H1 (cell line): ENCODE measurements around the gene CD180. TPM values are rescaled to one million over a fixed set of nuclear protein-coding genes. Genes with fewer than 3 reads are reported as not detected.

Experiments
- CTCF ChIA-PET: fragments of 300-600 bp; sonication (Branson Sonifier 250); formaldehyde crosslinking; loops from one replicate; lab custom pipeline; 2021; ENCODE audit not compliant: partially characterized antibody; lab: Charles Lee
- POLR2A ChIA-PET: fragments of 300-600 bp; sonication (Branson Sonifier 250); formaldehyde crosslinking; loops from one replicate; lab custom pipeline; 2021; ENCODE audit warnings: inconsistent platforms; ENCODE audit not compliant: partially characterized antibody; lab: Charles Lee
- DNase-seq, 2 experiments: peaks; one replicate each; pipeline versions ENCODE4 v3.0.0 to v3.0.0-alpha.2; 2010 to 2022; ENCODE audit warnings: low spot score in 2 of 2, low read depth in 1 of 2, mixed read lengths in 1 of 2
- FAIRE-seq: peaks from 2 replicates; lab custom pipeline; 2011; peaks lifted over from hg19 to GRCh38; lab: Jason Lieb, UNC
- H2AFZ ChIP-seq: 2 replicates; pipeline ENCODE4 v1.8.1; 2012; ENCODE audit warnings: low read length, inconsistent platforms
- H2AK5ac ChIP-seq: 2 replicates; pipeline ENCODE4 v1.6.1; 2013; ENCODE audit warnings: low read depth, low read length
- H2BK120ac ChIP-seq: replicated peaks from 2 replicates; pipeline ENCODE3; 2013; ENCODE audit warnings: low read depth, low read length, inconsistent platforms
- H2BK12ac ChIP-seq: 2 replicates; pipeline ENCODE4 v1.6.1; 2013; ENCODE audit warnings: low read depth, low read length
- H2BK15ac ChIP-seq: 2 replicates; pipeline ENCODE4 v1.6.1; 2013; ENCODE audit warnings: low read length
- H2BK20ac ChIP-seq: 2 replicates; pipeline ENCODE4 v1.6.1; 2013; ENCODE audit warnings: low read length
- H2BK5ac ChIP-seq: 2 replicates; pipeline ENCODE4 v1.6.1; 2013; ENCODE audit warnings: low read depth, low read length
- H3K14ac ChIP-seq: 2 replicates; pipeline ENCODE4 v1.6.1; 2013; ENCODE audit warnings: inconsistent platforms; ENCODE audit not compliant: insufficient read length
- H3K18ac ChIP-seq: 2 replicates; pipeline ENCODE4 v1.6.1; 2013; ENCODE audit warnings: low read length; ENCODE audit errors: extremely low read depth
- H3K23ac ChIP-seq: 2 replicates; pipeline ENCODE4 v1.6.1; 2013; ENCODE audit warnings: inconsistent platforms; ENCODE audit not compliant: insufficient read length
- H3K23me2 ChIP-seq: 2 replicates; pipeline ENCODE4 v1.6.1; 2013; ENCODE audit warnings: low read depth, low read length
- H3K27ac ChIP-seq: 2 replicates; pipeline ENCODE4 v1.6.1; 2011; ENCODE audit warnings: low read depth, low read length, inconsistent platforms
- H3K27me3 ChIP-seq, 4 experiments: replicated peaks in 1 of 4; 1 replicate in 1 of 4; 2 replicates in 3 of 4; pipeline versions ENCODE4 v1.6.1 to v1.8.1; 2011 to 2013; ENCODE audit warnings: low read length in 3 of 4, mild to moderate bottlenecking in 3 of 4, inconsistent platforms in 2 of 4, mixed read lengths in 2 of 4, moderate library complexity in 1 of 4; ENCODE audit not compliant: control insufficient read depth in 3 of 4, insufficient read depth in 3 of 4; ENCODE audit errors: extremely low read depth in 1 of 4
- H3K36me3 ChIP-seq, 4 experiments: 2 replicates each; pipeline versions ENCODE4 v1.6.1 to v1.8.1; 2011 to 2013; ENCODE audit warnings: mild to moderate bottlenecking in 4 of 4, low read length in 3 of 4, moderate library complexity in 2 of 4, control low read depth in 1 of 4, inconsistent platforms in 1 of 4; ENCODE audit not compliant: insufficient read depth in 4 of 4, control insufficient read depth in 2 of 4
- H3K4ac ChIP-seq: replicated peaks from 2 replicates; pipeline ENCODE3; 2013; ENCODE audit warnings: low read length, low read depth, mixed read lengths, inconsistent platforms; ENCODE audit not compliant: insufficient read length
- H3K4me1 ChIP-seq, 4 experiments: replicated peaks in 1 of 4; 1 replicate in 1 of 4; 2 replicates in 3 of 4; pipeline versions ENCODE4 v1.6.1 to v1.8.1; 2011 to 2013; ENCODE audit warnings: low read length in 3 of 4, inconsistent platforms in 2 of 4, mixed read lengths in 1 of 4; ENCODE audit not compliant: insufficient read depth in 4 of 4, control insufficient read depth in 3 of 4
- H3K4me2 ChIP-seq, 2 experiments: 2 replicates each; pipeline versions ENCODE4 v1.6.1 to v1.8.1; 2011 to 2013; ENCODE audit warnings: low read depth in 2 of 2, low read length in 2 of 2, control low read depth in 1 of 2, inconsistent platforms in 1 of 2, mild to moderate bottlenecking in 1 of 2; ENCODE audit not compliant: insufficient read depth in 1 of 2
- H3K4me3 ChIP-seq, 4 experiments: fragments of 200-600, 300-600 bp in 1 of 4; sonication (generic), shearing (Covaris generic), sonication (Bioruptor Twin) in 1 of 4; 2 replicates each; pipeline versions ENCODE4 v1.5.1 to v1.8.1; 2011 to 2016; ENCODE audit warnings: low read length in 4 of 4, low read depth in 3 of 4, control low read depth in 2 of 4, inconsistent platforms in 2 of 4, mild to moderate bottlenecking in 2 of 4, mixed read lengths in 1 of 4, moderate library complexity in 1 of 4; ENCODE audit not compliant: insufficient read depth in 2 of 4; ENCODE audit errors: extremely low read depth in 1 of 4
- H3K56ac ChIP-seq: replicated peaks from 2 replicates; pipeline ENCODE3; 2013; ENCODE audit warnings: low read depth, mild to moderate bottlenecking, mixed read lengths, low read length, inconsistent platforms; ENCODE audit not compliant: insufficient read length
- H3K79me1 ChIP-seq: 2 replicates; pipeline ENCODE4 v1.6.1; 2013; ENCODE audit warnings: low read depth, low read length, control low read depth
- H3K79me2 ChIP-seq, 2 experiments: 2 replicates each; pipeline versions ENCODE4 v1.6.1 to v1.8.1; 2012 to 2013; ENCODE audit warnings: low read length in 2 of 2, mild to moderate bottlenecking in 2 of 2, inconsistent platforms in 1 of 2; ENCODE audit not compliant: insufficient read depth in 2 of 2, control insufficient read depth in 1 of 2
- H3K9ac ChIP-seq, 4 experiments: replicated peaks in 1 of 4; 1 replicate in 1 of 4; 2 replicates in 3 of 4; pipeline versions ENCODE4 v1.6.1 to v1.8.1; 2011 to 2013; ENCODE audit warnings: low read depth in 3 of 4, low read length in 3 of 4, control low read depth in 2 of 4, mild to moderate bottlenecking in 2 of 4, moderate library complexity in 2 of 4, inconsistent platforms in 1 of 4; ENCODE audit errors: extremely low read depth in 1 of 4
- H3K9me3 ChIP-seq, 2 experiments: 2 replicates each; pipeline versions ENCODE4 v1.6.1 to v1.8.1; 2012 to 2013; ENCODE audit warnings: mild to moderate bottlenecking in 2 of 2, moderate library complexity in 2 of 2, control low read depth in 1 of 2, inconsistent platforms in 1 of 2, low read depth in 1 of 2, low read length in 1 of 2, mixed read lengths in 1 of 2; ENCODE audit not compliant: insufficient read depth in 2 of 2
- H4K20me1 ChIP-seq, 2 experiments: replicated peaks in 1 of 2; 2 replicates each; pipeline versions ENCODE3 to v1.8.1; 2011 to 2013; ENCODE audit warnings: inconsistent platforms in 2 of 2, low read length in 2 of 2, mild to moderate bottlenecking in 1 of 2; ENCODE audit not compliant: insufficient read depth in 2 of 2, control insufficient read depth in 1 of 2
- H4K5ac ChIP-seq: 2 replicates; pipeline ENCODE4 v1.6.1; 2013; ENCODE audit warnings: low read length, low read depth, mixed read lengths, inconsistent platforms; ENCODE audit not compliant: insufficient read length
- H4K8ac ChIP-seq: 2 replicates; pipeline ENCODE4 v1.8.0; 2013; ENCODE audit warnings: mild to moderate bottlenecking, moderate library complexity, low read length, inconsistent platforms; ENCODE audit not compliant: insufficient read depth; ENCODE audit errors: extremely low read depth
- H4K91ac ChIP-seq: replicated peaks from 2 replicates; pipeline ENCODE3; 2013; ENCODE audit warnings: low read length, mixed read lengths, inconsistent platforms; ENCODE audit not compliant: insufficient read length
- ASH2L ChIP-seq: fragments of 200-600, 300-600 bp; sonication (generic); IDR thresholded peaks from one replicate; pipeline ENCODE4 v1.7.1; 2017; ENCODE audit warnings: low read length
- CEBPB ChIP-seq: IDR thresholded peaks from 2 replicates; pipeline ENCODE4 v1.6.1; 2012; ENCODE audit warnings: low read depth, low read length
- CHD2 ChIP-seq: IDR thresholded peaks from 2 replicates; pipeline ENCODE4 v1.6.1; 2012; ENCODE audit warnings: low read length, improper control_type of control experiment
- CTCF ChIP-seq, 3 experiments: IDR thresholded peaks; 1 replicate in 2 of 3; 2 replicates in 1 of 3; pipeline versions ENCODE4 v1.5.1 to v1.6.1; 2011; ENCODE audit warnings: low read length in 3 of 3, mild to moderate bottlenecking in 3 of 3, inconsistent platforms in 2 of 3, low read depth in 1 of 3, moderate library complexity in 1 of 3; ENCODE audit not compliant: insufficient read depth in 1 of 3; ENCODE audit errors: control extremely low read depth in 1 of 3
- HDAC6 ChIP-seq: IDR thresholded peaks from one replicate; pipeline ENCODE4 v1.7.1; 2012; ENCODE audit warnings: low read depth, mild to moderate bottlenecking, inconsistent platforms, low read length, moderate library complexity
- WGBS, 2 experiments: shearing (Covaris generic) in 1 of 2; methylation state at CpG; one replicate each; pipeline versions ENCODE4 v1.1.6 to v1.1.7; 2013 to 2015; ENCODE audit warnings: low lambda C conversion rate in 2 of 2, mixed read lengths in 2 of 2, inconsistent platforms in 1 of 2, low coverage in 1 of 2, missing lambda C conversion rate in 1 of 2; ENCODE audit not compliant: insufficient replicate concordance in 2 of 2, insufficient coverage in 1 of 2, insufficient read length in 1 of 2; ENCODE audit errors: extremely low coverage in 1 of 2, missing lambda C conversion rate in 1 of 2; 5-methylcytosine and 5-hydroxymethylcytosine counted together
- polyA plus RNA-seq, 7 experiments: library from polyadenylated mRNA; depleted of rRNA in 3 of 7; stranded (reverse) in 5 of 7; unstranded in 2 of 7; fragments of >200 nt in 5 of 7; fragments of 200-250 nt in 2 of 7; gene quantifications; 1 replicate in 5 of 7; 2 replicates in 1 of 7; 4 replicates in 1 of 7; pipeline versions ENCODE4 v1.2.1 to v1.2.3, GENCODE V29; 2011 to 2013; ENCODE audit warnings: missing spikeins in 2 of 7, mixed read lengths in 2 of 7
- total RNA-seq: library from RNA; stranded (reverse); fragmentation: NEBNext Ultra II Directional; extraction: Animal tissue kit (Norgen Biotek cat#: 25700); gene quantifications from 2 replicates; pipeline ENCODE4 v1.2.1, GENCODE V29; 2021

Gene CD180
- total and polyA plus RNA-seq, 2 of the 8 experiments (the other 6 are each of a cell fraction or from before 2014, with no cell fraction given), result not detected

- Histone ChIP-seq H4K5ac (no peak overlapping the region), H4K8ac (no peak overlapping the region), H2AFZ (no peak overlapping the region), H3K27me3 (no peaks in the 10 kb centered on the region), H4K20me1 (no peaks in the 10 kb centered on the region), H3K79me1 (no peaks in the 10 kb centered on the region), H3K79me2 (no peaks in the 10 kb centered on the region), H2BK15ac (no peak overlapping the region), H4K91ac (peak overlapping the region; percentile 23), H2AK5ac (no peak overlapping the region), H2BK5ac (no peak overlapping the region), H3K56ac (no peak overlapping the region), H3K4me2 (no peak overlapping the region), H3K14ac (no peak overlapping the region), H3K4me3 (no peak overlapping the region), H2BK12ac (no peak overlapping the region), H2BK20ac (0 out of 2 replicates have a peak overlapping the region, but pooled peaks have one; percentile 48), H3K4me1 (no peaks in the 10 kb centered on the region), H2BK120ac (no peak overlapping the region), H3K27ac (no peak overlapping the region), H3K23ac (no peak overlapping the region), H3K9ac (no peak overlapping the region), H3K9me3 (no peaks in the 10 kb centered on the region), H3K4ac (no peak overlapping the region), H3K18ac (no peak overlapping the region), H3K23me2 (peaks cover 2% of the 10 kb centered on the region; the same call in 1 of the 2 replicates), H3K36me3 (no peaks in the 10 kb centered on the region)
- TF ChIP-seq ASH2L, result no peak
- no peak for TF ChIP-seq HDAC6
- TF ChIP-seq CHD2, result no peak
- no peak for TF ChIP-seq CTCF (IDR thresholded peaks at IDR 0.05; ENCODE audit: control extremely low read depth in 1 of 3, insufficient read depth in 1 of 3, low read depth in 1 of 3, low read length in 3 of 3)
- no peak for TF ChIP-seq CEBPB
- no peak for FAIRE-seq
- no peak for DNase-seq
- WGBS, 2 experiments, result 89% methylated on average over 12 of the region's 12 CpGs; no CpG with 5 or more reads in 1 of the 2 experiments
- ChIA-PET POLR2A (no interaction called here), CTCF (interaction anchor here (0.6 to 1.4 kb wide), 7 partner anchors 11 to 247 kb away, joined by 3 to 5 read pairs (median 3); no protein-coding TSS in a partner anchor)
Measured at GRCh38 chr5:67214707-67215447, 18.3 kb upstream of the CD180 start.
